GM23338 (cell line): ENCODE data around the gene PFKFB3.

Experiments used
- CREB1 ChIP-seq: fragments of 250-450 bp; sonication (Bioruptor Pico); IDR thresholded peaks from 2 replicates; pipeline ENCODE4 v1.5.0; 2020; ENCODE audit warnings: low read depth, mild to moderate bottlenecking, moderate library complexity
- EZH2 ChIP-seq: fragments of 200-600 bp; sonication (generic); IDR thresholded peaks from one replicate; pipeline ENCODE4 v1.8.0; 2017; ENCODE audit warnings: antibody characterized with exemption, mild to moderate bottlenecking, low read depth; ENCODE audit not compliant: unreplicated experiment
- EZH2phosphoT487 ChIP-seq: fragments of 200-600 bp; sonication (generic); IDR thresholded peaks from one replicate; pipeline ENCODE4 v1.8.1; 2018; ENCODE audit warnings: antibody characterized with exemption; ENCODE audit not compliant: unreplicated experiment
- JUNB ChIP-seq: IDR thresholded peaks from one replicate; pipeline ENCODE4 v1.6.1; 2016; ENCODE audit warnings: antibody characterized with exemption; ENCODE audit not compliant: unreplicated experiment
- NANOG ChIP-seq: IDR thresholded peaks from 2 replicates; pipeline ENCODE4 v1.6.1; 2016; ENCODE audit warnings: antibody characterized with exemption, borderline replicate concordance
- POLR2AphosphoS5 ChIP-seq: IDR thresholded peaks from 2 replicates; pipeline ENCODE4 v1.6.1; 2016; ENCODE audit warnings: antibody characterized with exemption, low read depth
- REST ChIP-seq: IDR thresholded peaks from one replicate; pipeline ENCODE4 v1.6.1; 2018; ENCODE audit warnings: antibody characterized with exemption; ENCODE audit not compliant: unreplicated experiment
- ZNF114 ChIP-seq: fragments of 250-450 bp; sonication (Bioruptor Pico); IDR thresholded peaks from 2 replicates; pipeline ENCODE4 v1.5.0; 2020; ENCODE audit warnings: mild to moderate bottlenecking, moderate library complexity
- TF ChIP-seq, protein P1 (sequence below), 2 experiments: fragments of 200-600 bp in 1 of 2; sonication (generic) in 1 of 2; conservative IDR thresholded peaks; 2 replicates each; pipeline versions ENCODE4 v1.5.1 to v1.6.1; 2016 to 2017; ENCODE audit warnings: antibody characterized with exemption in 2 of 2, low read depth in 2 of 2, mild to moderate bottlenecking in 2 of 2, moderate library complexity in 1 of 2

GRCh38 chr10:6174201-6174874, 28.4 kb upstream of the PFKFB3 start:
- no peak for TF ChIP-seq EZH2phosphoT487
- TF ChIP-seq, protein P1, sequence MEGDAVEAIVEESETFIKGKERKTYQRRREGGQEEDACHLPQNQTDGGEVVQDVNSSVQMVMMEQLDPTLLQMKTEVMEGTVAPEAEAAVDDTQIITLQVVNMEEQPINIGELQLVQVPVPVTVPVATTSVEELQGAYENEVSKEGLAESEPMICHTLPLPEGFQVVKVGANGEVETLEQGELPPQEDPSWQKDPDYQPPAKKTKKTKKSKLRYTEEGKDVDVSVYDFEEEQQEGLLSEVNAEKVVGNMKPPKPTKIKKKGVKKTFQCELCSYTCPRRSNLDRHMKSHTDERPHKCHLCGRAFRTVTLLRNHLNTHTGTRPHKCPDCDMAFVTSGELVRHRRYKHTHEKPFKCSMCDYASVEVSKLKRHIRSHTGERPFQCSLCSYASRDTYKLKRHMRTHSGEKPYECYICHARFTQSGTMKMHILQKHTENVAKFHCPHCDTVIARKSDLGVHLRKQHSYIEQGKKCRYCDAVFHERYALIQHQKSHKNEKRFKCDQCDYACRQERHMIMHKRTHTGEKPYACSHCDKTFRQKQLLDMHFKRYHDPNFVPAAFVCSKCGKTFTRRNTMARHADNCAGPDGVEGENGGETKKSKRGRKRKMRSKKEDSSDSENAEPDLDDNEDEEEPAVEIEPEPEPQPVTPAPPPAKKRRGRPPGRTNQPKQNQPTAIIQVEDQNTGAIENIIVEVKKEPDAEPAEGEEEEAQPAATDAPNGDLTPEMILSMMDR (conservative IDR thresholded peaks at IDR 0.05; ENCODE audit: low read depth in 2 of 2) = no peak
- TF ChIP-seq REST = no peak
- no peak for TF ChIP-seq POLR2AphosphoS5
- no peak for TF ChIP-seq JUNB
- TF ChIP-seq EZH2 = no peak
- no peak for TF ChIP-seq CREB1 (CRISPR knock-in tag)
- no peak for TF ChIP-seq ZNF114
- TF ChIP-seq NANOG = no peak
